Omental fat pad (tissue), 4 donors: ENCODE measurements around the gene EID2. TPM values are rescaled to one million over a fixed set of nuclear protein-coding genes. Genes with fewer than 3 reads are reported as not detected.

Experiments used
- ATAC-seq: fragments of 150-250 bp; one replicate; pipeline ENCODE4 v1.9.1; 2016; ENCODE audit warnings: mild to moderate bottlenecking, moderate library complexity; ENCODE audit not compliant: low FRiP score
- DNase-seq: peaks from one replicate; pipeline ENCODE4 v3.0.0-alpha.2; 2019; ENCODE audit warnings: low spot score
- total RNA-seq, 4 donors: library from RNA; depleted of rRNA; stranded (reverse); fragments of >200 nt; gene quantifications; one replicate each; pipeline ENCODE4 v1.1.0, GENCODE V29; 2016
- TF ChIP-seq, protein P1 (sequence below), 3 donors: fragments of 450-650 bp; IDR thresholded peaks; one replicate each; pipeline ENCODE4 v1.5.1; 2016 to 2017; ENCODE audit warnings: antibody characterized with exemption in 3 of 3, mild to moderate bottlenecking in 3 of 3, moderate library complexity in 2 of 3

Gene EID2
- total RNA-seq, 4 donors from 2014 or later = 6.2 to 13.6 (median 9.6) TPM

DNA sequence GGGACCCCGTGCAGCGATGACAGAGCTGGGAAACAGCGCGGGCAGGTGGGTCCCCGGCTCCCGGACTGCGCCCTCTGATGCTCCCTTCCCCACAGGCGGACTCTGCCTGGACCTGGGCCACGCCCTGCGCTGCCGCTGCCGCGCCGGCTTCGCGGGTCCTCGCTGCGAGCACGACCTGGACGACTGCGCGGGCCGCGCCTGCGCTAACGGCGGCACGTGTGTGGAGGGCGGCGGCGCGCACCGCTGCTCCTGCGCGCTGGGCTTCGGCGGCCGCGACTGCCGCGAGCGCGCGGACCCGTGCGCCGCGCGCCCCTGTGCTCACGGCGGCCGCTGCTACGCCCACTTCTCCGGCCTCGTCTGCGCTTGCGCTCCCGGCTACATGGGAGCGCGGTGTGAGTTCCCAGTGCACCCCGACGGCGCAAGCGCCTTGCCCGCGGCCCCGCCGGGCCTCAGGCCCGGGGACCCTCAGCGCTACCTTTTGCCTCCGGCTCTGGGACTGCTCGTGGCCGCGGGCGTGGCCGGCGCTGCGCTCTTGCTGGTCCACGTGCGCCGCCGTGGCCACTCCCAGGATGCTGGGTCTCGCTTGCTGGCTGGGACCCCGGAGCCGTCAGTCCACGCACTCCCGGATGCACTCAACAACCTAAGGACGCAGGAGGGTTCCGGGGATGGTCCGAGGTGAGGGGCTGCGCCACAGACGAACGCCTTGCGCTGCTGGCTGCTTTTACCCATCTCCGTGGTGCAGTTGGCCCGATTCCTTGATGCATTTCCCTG is 32.8 kb downstream of the EID2 start:
- TF ChIP-seq, protein P1, sequence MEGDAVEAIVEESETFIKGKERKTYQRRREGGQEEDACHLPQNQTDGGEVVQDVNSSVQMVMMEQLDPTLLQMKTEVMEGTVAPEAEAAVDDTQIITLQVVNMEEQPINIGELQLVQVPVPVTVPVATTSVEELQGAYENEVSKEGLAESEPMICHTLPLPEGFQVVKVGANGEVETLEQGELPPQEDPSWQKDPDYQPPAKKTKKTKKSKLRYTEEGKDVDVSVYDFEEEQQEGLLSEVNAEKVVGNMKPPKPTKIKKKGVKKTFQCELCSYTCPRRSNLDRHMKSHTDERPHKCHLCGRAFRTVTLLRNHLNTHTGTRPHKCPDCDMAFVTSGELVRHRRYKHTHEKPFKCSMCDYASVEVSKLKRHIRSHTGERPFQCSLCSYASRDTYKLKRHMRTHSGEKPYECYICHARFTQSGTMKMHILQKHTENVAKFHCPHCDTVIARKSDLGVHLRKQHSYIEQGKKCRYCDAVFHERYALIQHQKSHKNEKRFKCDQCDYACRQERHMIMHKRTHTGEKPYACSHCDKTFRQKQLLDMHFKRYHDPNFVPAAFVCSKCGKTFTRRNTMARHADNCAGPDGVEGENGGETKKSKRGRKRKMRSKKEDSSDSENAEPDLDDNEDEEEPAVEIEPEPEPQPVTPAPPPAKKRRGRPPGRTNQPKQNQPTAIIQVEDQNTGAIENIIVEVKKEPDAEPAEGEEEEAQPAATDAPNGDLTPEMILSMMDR (IDR thresholded peaks at IDR 0.05) = no peak
- ATAC-seq = peak; percentile 50
- DNase-seq = no peak

DNA sequence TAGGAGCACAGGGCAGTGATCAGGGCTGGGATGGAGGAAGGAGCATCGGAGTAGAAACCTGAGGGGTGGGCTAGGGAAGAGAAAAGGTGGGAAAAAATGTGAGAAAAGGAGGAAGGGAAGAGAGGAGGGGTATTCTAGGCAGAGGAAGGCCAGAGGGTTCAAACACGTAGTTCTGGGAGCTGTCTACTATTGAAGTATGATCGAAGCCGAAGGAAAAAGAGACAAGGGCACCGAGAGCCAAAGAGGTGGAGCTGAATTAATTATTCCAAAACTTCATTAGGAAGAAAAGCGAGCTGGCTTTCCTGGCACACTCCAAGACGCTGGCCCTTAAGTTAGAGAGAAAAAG is 33.4 kb downstream of the EID2 start:
- ATAC-seq = no peak
- TF ChIP-seq, protein P1 (IDR thresholded peaks at IDR 0.05) = no peak
- DNase-seq = no peak

GRCh38 chr19:39502640-39503417 is 37.1 kb downstream of the EID2 start:
- ATAC-seq (no peak), DNase-seq (no peak)
- TF ChIP-seq, protein P1 (IDR thresholded peaks at IDR 0.05) = peak in 1 of 3 donors; percentile 66

DNA sequence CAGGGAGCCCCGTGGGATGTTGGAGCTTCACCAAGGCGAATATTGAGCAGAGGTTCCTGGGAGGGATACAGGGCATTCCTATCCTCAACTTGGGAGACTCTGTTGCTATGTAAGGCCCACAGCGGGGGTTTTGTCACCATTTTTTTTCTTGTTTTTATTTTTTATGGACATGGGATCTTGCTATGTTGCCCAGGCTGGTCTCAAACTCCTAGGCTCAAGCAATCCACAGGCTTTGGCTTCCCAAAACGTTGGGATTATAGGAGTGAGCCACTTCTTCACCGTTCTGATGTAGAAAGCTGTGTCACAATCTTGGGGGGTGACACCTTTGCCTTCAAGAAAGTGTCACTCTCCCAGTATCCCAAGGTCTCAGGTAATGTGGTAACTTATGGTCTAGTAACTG is 38.6 kb downstream of the EID2 start:
- TF ChIP-seq, protein P1 (IDR thresholded peaks at IDR 0.05) = no peak
- DNase-seq = no peak
- ATAC-seq = no peak

- DNase-seq = no peak
- TF ChIP-seq, protein P1 (IDR thresholded peaks at IDR 0.05) = no peak
- no peak for ATAC-seq
Observed at GRCh38 chr19:39500543-39500942, 39.4 kb downstream of the EID2 start.

DNA sequence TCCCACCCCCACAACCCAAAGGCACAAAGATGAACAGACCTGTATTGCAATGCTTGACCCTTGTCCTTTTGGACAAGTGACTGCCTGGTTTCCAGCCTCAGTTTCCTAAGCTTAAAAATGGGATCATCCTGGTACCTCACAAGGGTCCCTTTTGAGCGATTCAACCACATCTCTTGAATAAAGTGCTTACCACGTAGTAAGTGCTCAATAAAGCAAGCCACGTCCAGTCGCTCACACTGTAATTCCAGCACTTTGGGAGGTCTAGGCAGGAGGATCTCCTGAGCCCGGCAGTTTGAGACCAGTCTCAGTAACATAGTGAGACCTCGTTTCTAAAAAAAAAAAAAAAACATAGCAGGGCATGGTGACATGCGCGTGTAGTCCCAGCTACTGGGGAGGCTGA is 40.0 kb downstream of the EID2 start:
- ATAC-seq (no peak), DNase-seq (no peak)
- TF ChIP-seq, protein P1 (IDR thresholded peaks at IDR 0.05) = no peak
